ENCODE measurements around the gene MKNK2.
A peak's percentile ranks its signal among the peaks of the same experiment; 100 is the strongest.

Gene MKNK2

DNA sequence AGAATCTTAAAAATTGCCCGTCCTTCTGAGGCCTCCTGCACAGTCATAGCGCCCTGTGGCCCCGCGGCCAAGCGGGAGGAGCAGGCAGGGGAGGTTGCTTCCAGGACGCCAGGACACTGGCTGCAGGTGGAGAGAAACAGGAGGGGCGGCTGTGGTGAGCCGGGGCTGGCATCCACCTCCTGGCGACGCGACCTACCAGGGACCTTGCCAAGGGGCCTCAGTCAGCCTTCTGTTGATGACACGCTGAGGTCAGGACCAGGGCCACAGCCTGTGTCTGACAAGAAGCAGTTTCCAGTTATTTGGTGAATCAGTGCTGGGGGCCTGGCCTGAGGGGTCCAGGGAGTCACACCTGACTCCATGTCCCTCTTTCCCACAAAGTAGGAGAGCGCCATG lies 13.3 kb upstream of the MKNK2 start:
- Mint-ChIP-seq H3K9me3 (no peaks in the 10 kb centered on the region), H3K36me3 (ENCODE audit: low read depth) (no peaks in the 10 kb centered on the region), H3K27ac (peak overlapping the region; percentile 89), H3K4me1 (peaks cover 40% of the 10 kb centered on the region), H3K4me3 (no peak overlapping the region), H3K27me3 (ENCODE audit: low read depth, poor library complexity) (no peaks in the 10 kb centered on the region)
- TF ChIP-seq, protein P1, sequence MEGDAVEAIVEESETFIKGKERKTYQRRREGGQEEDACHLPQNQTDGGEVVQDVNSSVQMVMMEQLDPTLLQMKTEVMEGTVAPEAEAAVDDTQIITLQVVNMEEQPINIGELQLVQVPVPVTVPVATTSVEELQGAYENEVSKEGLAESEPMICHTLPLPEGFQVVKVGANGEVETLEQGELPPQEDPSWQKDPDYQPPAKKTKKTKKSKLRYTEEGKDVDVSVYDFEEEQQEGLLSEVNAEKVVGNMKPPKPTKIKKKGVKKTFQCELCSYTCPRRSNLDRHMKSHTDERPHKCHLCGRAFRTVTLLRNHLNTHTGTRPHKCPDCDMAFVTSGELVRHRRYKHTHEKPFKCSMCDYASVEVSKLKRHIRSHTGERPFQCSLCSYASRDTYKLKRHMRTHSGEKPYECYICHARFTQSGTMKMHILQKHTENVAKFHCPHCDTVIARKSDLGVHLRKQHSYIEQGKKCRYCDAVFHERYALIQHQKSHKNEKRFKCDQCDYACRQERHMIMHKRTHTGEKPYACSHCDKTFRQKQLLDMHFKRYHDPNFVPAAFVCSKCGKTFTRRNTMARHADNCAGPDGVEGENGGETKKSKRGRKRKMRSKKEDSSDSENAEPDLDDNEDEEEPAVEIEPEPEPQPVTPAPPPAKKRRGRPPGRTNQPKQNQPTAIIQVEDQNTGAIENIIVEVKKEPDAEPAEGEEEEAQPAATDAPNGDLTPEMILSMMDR (IDR thresholded peaks at IDR 0.05): no peak
- DNase-seq: no peak

DNA sequence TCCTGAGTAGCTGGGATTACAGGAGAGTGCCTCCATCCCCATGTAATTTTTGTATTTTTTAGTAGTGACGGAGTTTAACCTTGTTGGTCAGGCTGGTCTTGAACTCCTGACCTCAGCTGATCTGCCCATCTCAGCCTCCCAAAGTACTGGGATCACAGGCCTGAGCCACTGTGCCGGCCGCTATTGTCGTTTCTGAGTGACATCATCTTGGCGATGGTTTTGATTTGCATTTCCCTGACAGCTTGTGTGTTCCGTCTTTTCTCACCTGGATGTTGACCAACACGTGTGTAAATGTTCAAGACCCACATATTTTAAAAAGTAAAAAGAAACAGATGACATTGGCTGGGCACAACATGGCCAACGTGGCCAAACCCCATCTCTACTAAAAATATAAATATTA lies 12.8 kb upstream of the MKNK2 start:
- no peaks in the 10 kb centered on the region for H3K36me3 Mint-ChIP-seq (ENCODE audit: low read depth)
- no peak for DNase-seq
- TF ChIP-seq, protein P1 (IDR thresholded peaks at IDR 0.05): no peak
- H3K27me3 Mint-ChIP-seq (ENCODE audit: low read depth, poor library complexity): no peaks in the 10 kb centered on the region
- peak overlapping the region; percentile 28 for H3K4me3 Mint-ChIP-seq
- H3K27ac Mint-ChIP-seq: no peak overlapping the region
- H3K9me3 Mint-ChIP-seq: no peaks in the 10 kb centered on the region
- H3K4me1 Mint-ChIP-seq: peaks cover 46% of the 10 kb centered on the region

DNA sequence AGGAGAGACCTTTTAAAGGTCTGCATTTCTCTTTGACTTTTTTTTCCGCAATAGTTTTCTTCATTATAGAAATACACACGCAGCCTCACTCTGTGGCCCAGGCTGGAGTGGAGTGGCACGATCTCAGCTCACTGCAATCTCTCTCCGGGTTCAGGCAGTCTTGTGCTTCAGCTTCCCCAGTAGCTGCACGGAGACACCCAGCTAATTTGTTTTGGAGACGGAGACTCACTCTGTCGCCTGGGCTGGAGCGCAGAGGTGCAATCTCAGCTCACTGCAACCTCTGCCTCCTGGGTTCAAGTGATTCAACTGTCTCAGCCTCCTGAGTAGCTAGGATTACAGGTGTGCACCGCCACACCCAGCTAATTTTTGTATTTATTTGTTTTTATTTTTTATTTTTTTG lies 11.7 kb upstream of the MKNK2 start:
- peaks cover 53% of the 10 kb centered on the region for H3K4me1 Mint-ChIP-seq
- H3K4me3 Mint-ChIP-seq: peak overlapping the region; percentile 82
- no peak for DNase-seq
- H3K27ac Mint-ChIP-seq: peak overlapping the region; percentile 93
- H3K9me3 Mint-ChIP-seq: no peaks in the 10 kb centered on the region
- H3K36me3 Mint-ChIP-seq (ENCODE audit: low read depth): no peaks in the 10 kb centered on the region
- TF ChIP-seq, protein P1 (IDR thresholded peaks at IDR 0.05): no peak
- no peaks in the 10 kb centered on the region for H3K27me3 Mint-ChIP-seq (ENCODE audit: low read depth, poor library complexity)

DNA sequence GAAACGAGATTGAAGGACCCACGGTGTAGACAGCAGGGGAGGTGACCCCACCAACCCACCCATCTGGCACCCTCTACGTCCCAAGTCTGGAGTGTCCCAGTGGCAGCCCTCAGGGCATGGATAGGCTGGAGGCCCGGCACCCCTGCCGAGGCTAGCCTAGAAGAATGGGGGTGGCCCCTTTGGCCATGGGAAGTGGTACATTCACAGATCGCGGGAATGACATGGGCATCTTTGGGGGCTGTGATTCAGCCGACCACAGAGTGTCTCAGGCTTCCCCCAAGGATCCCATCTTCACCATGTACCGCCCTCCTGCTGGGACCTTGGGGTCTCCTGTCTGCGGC lies 11.3 kb upstream of the MKNK2 start:
- Mint-ChIP-seq H3K27ac (peak overlapping the region; percentile 97), H3K4me3 (peak overlapping the region; percentile 82)

DNA sequence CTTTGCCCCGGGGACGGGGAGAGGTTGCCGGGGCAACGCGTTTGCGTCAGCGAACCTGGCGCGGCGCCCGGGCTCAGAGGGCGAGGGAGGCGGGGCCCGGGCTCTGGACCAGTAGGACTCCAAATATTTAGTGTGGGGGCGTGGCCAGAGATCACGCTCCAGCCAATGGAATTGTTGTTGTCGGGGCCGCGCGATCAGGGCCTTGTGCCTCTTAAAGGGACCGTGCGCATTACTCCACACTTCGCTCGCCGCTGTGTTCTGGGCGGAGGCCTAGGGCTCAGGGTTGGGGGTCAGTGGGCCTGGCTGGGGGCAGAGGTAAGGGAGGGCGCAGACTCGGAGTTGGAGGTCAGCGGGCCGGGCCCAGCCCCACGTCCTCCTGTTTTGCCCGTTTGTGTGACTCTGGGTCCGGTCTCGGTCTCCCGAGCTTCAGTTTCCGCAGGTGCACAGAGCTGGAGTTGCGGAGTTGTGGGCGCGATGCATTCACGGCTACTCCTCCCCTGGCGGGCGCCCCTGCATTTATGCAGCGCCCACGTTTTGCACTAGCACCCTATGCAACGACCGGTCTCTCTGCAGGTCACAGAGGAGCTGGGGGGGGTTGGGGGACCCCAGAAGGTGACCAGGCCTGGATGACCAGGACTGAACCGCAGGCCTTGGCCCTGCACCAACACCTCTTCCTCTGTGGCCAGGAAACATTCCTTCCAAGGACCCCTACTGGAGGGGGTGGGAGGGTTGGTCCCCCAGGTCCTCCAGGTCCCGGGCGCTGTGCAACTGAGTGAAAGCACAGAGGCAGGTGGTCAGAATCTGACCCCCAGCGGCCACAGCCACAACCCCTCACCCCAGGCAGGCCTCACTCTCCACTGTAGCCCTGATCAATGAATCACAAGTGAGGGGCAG lies 10.7 kb upstream of the MKNK2 start:
- Mint-ChIP-seq H3K27ac (peak overlapping the region; percentile 97), H3K27me3 (ENCODE audit: low read depth, poor library complexity) (no peaks in the 10 kb centered on the region), H3K4me3 (peak overlapping the region; percentile 82), H3K4me1 (peaks cover 53% of the 10 kb centered on the region), H3K9me3 (no peaks in the 10 kb centered on the region), H3K36me3 (ENCODE audit: low read depth) (no peaks in the 10 kb centered on the region)
- TF ChIP-seq, protein P1 (IDR thresholded peaks at IDR 0.05): no peak
- peak; percentile 99 for DNase-seq

More for the DNA sequence above, 11.3 kb upstream of the MKNK2 start:
- no peaks in the 10 kb centered on the region for H3K36me3 Mint-ChIP-seq (ENCODE audit: low read depth)
- no peak for DNase-seq
- H3K27me3 Mint-ChIP-seq (ENCODE audit: low read depth, poor library complexity): no peaks in the 10 kb centered on the region
- TF ChIP-seq, protein P1 (IDR thresholded peaks at IDR 0.05): no peak
- peaks cover 53% of the 10 kb centered on the region for H3K4me1 Mint-ChIP-seq
- no peaks in the 10 kb centered on the region for H3K9me3 Mint-ChIP-seq

All from nephron progenitor cell (in vitro differentiated cells).